Measurements from ENCODE around the gene CES3.

Gene CES3

DNA sequence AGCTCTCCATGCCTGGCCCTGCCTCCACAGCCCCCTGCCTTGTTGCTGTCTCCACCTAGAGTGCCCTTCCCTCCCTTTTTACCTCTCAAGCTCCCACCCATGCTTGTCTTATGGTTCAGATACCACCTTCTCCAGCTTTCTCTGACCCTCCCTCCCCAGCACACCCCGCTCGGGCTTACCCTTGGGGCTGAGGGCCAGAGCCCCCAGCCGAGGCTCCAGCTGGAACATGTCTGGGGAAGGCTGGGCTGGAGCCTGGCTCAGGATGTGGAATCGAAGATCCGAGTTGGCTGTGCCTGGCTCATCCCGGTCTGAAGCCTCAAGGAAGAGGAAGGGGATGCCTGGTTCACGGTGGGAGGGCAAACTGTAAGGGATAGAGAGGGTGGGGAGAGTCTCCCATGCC lies 46.0 kb upstream of the CES3 start:
- no peak for TF ChIP-seq ARNT (IDR thresholded peaks at IDR 0.05)
- no peak for TF ChIP-seq L3MBTL2 (conservative IDR thresholded peaks at IDR 0.05)
- no peak for TF ChIP-seq PKNOX1 (IDR thresholded peaks at IDR 0.05)
- no peak for TF ChIP-seq FOXM1 (IDR thresholded peaks at IDR 0.05; ENCODE audit: borderline replicate concordance)
- ChIA-PET POLR2A (no interaction called here), CTCF (interaction anchor here (1.0 kb wide), 1 partner anchor 255 kb away, joined by 3 read pairs; the partner anchor contains the start of gene NOL3)
- DNase-seq (ENCODE audit: extremely low spot score): no peak

- TF ChIP-seq SP1 (IDR thresholded peaks at IDR 0.05) (no peak), CTBP1 (IDR thresholded peaks at IDR 0.05; ENCODE audit: borderline replicate concordance) (no peak)
- CTCF ChIA-PET: no interaction called here
- DNase-seq (ENCODE audit: extremely low spot score): no peak
- POLR2A ChIA-PET: no interaction called here
Measured at GRCh38 chr16:66916518-66916917, 44.5 kb upstream of the CES3 start.

- CTCF ChIA-PET: interaction anchor here (1.1 to 1.7 kb wide), 3 partner anchors 8 to 45 kb away, joined by 4 to 12 read pairs (median 5); no protein-coding TSS in a partner anchor
- POLR2A ChIA-PET: no interaction called here
- TF ChIP-seq LEF1 (IDR thresholded peaks at IDR 0.05; ENCODE audit: borderline replicate concordance) (no peak), FOXM1 (IDR thresholded peaks at IDR 0.05; ENCODE audit: borderline replicate concordance) (no peak), CTBP1 (IDR thresholded peaks at IDR 0.05; ENCODE audit: borderline replicate concordance) (no peak), ZNF384 (IDR thresholded peaks at IDR 0.05) (no peak), HDGF (IDR thresholded peaks at IDR 0.05; ENCODE audit: borderline replicate concordance) (no peak), ELF4 (IDR thresholded peaks at IDR 0.05) (no peak), PKNOX1 (IDR thresholded peaks at IDR 0.05) (no peak), L3MBTL2 (conservative IDR thresholded peaks at IDR 0.05) (no peak), FOXA1 (IDR thresholded peaks at IDR 0.05) (no peak), SUZ12 (IDR thresholded peaks at IDR 0.05) (no peak), SP1 (IDR thresholded peaks at IDR 0.05) (no peak), TARDBP (IDR thresholded peaks at IDR 0.05) (no peak), BHLHE40 (IDR thresholded peaks at IDR 0.05; ENCODE audit: borderline replicate concordance) (no peak), ARNT (IDR thresholded peaks at IDR 0.05) (no peak), NFRKB (IDR thresholded peaks at IDR 0.05) (no peak), FOXK2 (IDR thresholded peaks at IDR 0.05) (no peak)
- no peak for DNase-seq (ENCODE audit: extremely low spot score)
Measured at GRCh38 chr16:66917741-66918140, 43.3 kb upstream of the CES3 start.

- no peak for DNase-seq (ENCODE audit: extremely low spot score)
- ChIA-PET CTCF (interaction anchor here (1.1 to 1.7 kb wide), 3 partner anchors 8 to 46 kb away, joined by 4 to 12 read pairs (median 5); no protein-coding TSS in a partner anchor), POLR2A (interaction anchor here (0.6 to 1.5 kb wide), 2 partner anchors 15 to 18 kb away, joined by 3 to 4 read pairs; no protein-coding TSS in a partner anchor)
- TF ChIP-seq LEF1 (IDR thresholded peaks at IDR 0.05; ENCODE audit: borderline replicate concordance) (no peak), NFRKB (IDR thresholded peaks at IDR 0.05) (no peak), ELF4 (IDR thresholded peaks at IDR 0.05) (no peak), BHLHE40 (IDR thresholded peaks at IDR 0.05; ENCODE audit: borderline replicate concordance) (no peak), SUZ12 (IDR thresholded peaks at IDR 0.05) (no peak), ZNF384 (IDR thresholded peaks at IDR 0.05) (no peak), FOXM1 (IDR thresholded peaks at IDR 0.05; ENCODE audit: borderline replicate concordance) (no peak), ARNT (IDR thresholded peaks at IDR 0.05) (no peak), FOXA1 (IDR thresholded peaks at IDR 0.05) (no peak), HDGF (IDR thresholded peaks at IDR 0.05; ENCODE audit: borderline replicate concordance) (no peak), L3MBTL2 (conservative IDR thresholded peaks at IDR 0.05) (no peak), TARDBP (IDR thresholded peaks at IDR 0.05) (no peak), PKNOX1 (IDR thresholded peaks at IDR 0.05) (no peak), CTBP1 (IDR thresholded peaks at IDR 0.05; ENCODE audit: borderline replicate concordance) (no peak), SP1 (IDR thresholded peaks at IDR 0.05) (no peak), FOXK2 (IDR thresholded peaks at IDR 0.05) (no peak)
Measured at GRCh38 chr16:66918355-66918754, 42.7 kb upstream of the CES3 start.

- TF ChIP-seq TARDBP (IDR thresholded peaks at IDR 0.05) (no peak), FOXA1 (IDR thresholded peaks at IDR 0.05) (no peak)
- POLR2A ChIA-PET: interaction anchor here (0.6 to 1.5 kb wide), 3 partner anchors 8 to 19 kb away, joined by 3 to 4 read pairs (median 4); no protein-coding TSS in a partner anchor
- CTCF ChIA-PET: interaction anchor here (0.7 to 1.7 kb wide), 5 partner anchors 9 to 46 kb away, joined by 3 to 12 read pairs (median 4); no protein-coding TSS in a partner anchor
- no peak for DNase-seq (ENCODE audit: extremely low spot score)
Measured at GRCh38 chr16:66918803-66919568, 42.1 kb upstream of the CES3 start, which contains the start of gene CDH16. CDH16 (minus strand) TSS chr16:66918885; CDS start chr16:66918065, 820 bp downstream.

- POLR2A ChIA-PET: interaction anchor here (1.5 kb wide), 2 partner anchors 9 to 19 kb away, joined by 4 read pairs; no protein-coding TSS in a partner anchor
- CTCF ChIA-PET: interaction anchor here (0.6 to 1.6 kb wide), 4 partner anchors 10 to 1018 kb away, joined by 3 to 12 read pairs (median 3); no protein-coding TSS in a partner anchor
- TF ChIP-seq HDGF (IDR thresholded peaks at IDR 0.05; ENCODE audit: borderline replicate concordance): no peak
- TF ChIP-seq LEF1 (IDR thresholded peaks at IDR 0.05; ENCODE audit: borderline replicate concordance): no peak
- TF ChIP-seq BHLHE40 (IDR thresholded peaks at IDR 0.05; ENCODE audit: borderline replicate concordance): no peak
- TF ChIP-seq NFRKB (IDR thresholded peaks at IDR 0.05): no peak
- TF ChIP-seq CTBP1 (IDR thresholded peaks at IDR 0.05; ENCODE audit: borderline replicate concordance): no peak
- no peak for TF ChIP-seq SUZ12 (IDR thresholded peaks at IDR 0.05)
- DNase-seq (ENCODE audit: extremely low spot score): no peak
Measured at GRCh38 chr16:66919569-66920298, 41.3 kb upstream of the CES3 start.
